ENCODE results near the gene FANCL.

- TF ChIP-seq CTCF (IDR thresholded peaks at IDR 0.05; ENCODE audit: low read length) (no peak), EZH2 (IDR thresholded peaks at IDR 0.05; ENCODE audit: borderline replicate concordance, low read length) (no peak)
These were observed 1.7 kb downstream of the FANCL start for GRCh38 chr2:58239243-58239925.
